Measurements from ENCODE around the gene RNF224.

The RNF224 gene

GRCh38 chr9:137198051-137198901, 29.0 kb upstream of the RNF224 start:
- Histone ChIP-seq H3K4me1 (ENCODE audit: insufficient read depth, low read length) (peaks cover 47% of the 10 kb centered on the region), H2AFZ (ENCODE audit: low read depth, low read length) (no peak overlapping the region), H3K9ac (ENCODE audit: low read depth, low read length) (peak overlapping the region; percentile 45; the same call in 1 of the 2 replicates), H3K9me3 (ENCODE audit: insufficient read depth, low read length, severe bottlenecking) (no peaks in the 10 kb centered on the region), H3K4me3 (ENCODE audit: low read depth in 1 of 2, low read length in 2 of 2) (peak overlapping the region in 1 of 2 experiments; percentile 44; a peak in 1 of 4 replicates), H3K27ac (ENCODE audit: low read length) (no peak overlapping the region), H3K79me2 (ENCODE audit: insufficient read depth, low read length) (peaks cover 27% of the 10 kb centered on the region; the same call in 1 of the 2 replicates), H4K20me1 (ENCODE audit: insufficient read depth, low read length) (peaks cover 25% of the 10 kb centered on the region), H3K4me2 (ENCODE audit: insufficient read depth, low read length) (peak overlapping the region; percentile 97), H3K36me3 (ENCODE audit: insufficient read depth, low read length) (no peaks in the 10 kb centered on the region; the same call in 1 of the 2 replicates), H3K27me3 (ENCODE audit: insufficient read depth, low read length, poor library complexity) (no peaks in the 10 kb centered on the region)
- TF ChIP-seq EZH2 (IDR thresholded peaks at IDR 0.05; ENCODE audit: borderline replicate concordance, low read depth, low read length, severe bottlenecking) (no peak), CTCF (IDR thresholded peaks at IDR 0.05; ENCODE audit: borderline replicate concordance, extremely low read depth, low read length, poor library complexity, severe bottlenecking) (no peak)
- ATAC-seq (ENCODE audit: insufficient read depth, low read depth) (no peak), DNase-seq (no peak)

DNA sequence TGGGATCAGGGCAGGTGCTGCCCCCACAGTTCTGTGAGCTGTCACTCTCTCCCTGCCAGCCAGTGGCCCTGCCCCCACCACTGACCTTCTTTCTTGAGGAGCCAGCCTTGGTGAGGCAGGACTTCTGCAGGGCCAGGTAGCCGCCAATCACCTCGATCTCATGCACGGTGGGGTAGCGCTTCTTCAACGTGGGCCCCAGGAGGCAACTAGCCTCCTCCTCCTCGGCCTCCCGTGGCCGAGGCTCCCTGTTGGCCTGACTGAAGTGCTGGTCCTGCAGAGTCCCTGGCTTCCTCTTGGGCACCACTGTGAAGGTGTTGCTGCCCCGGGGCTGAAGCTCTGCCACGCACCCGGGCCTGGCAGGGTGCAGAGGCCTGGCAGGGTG, 28.4 kb upstream of the RNF224 start:
- H3K79me2 ChIP-seq (ENCODE audit: insufficient read depth, low read length), result peaks cover 32% of the 10 kb centered on the region
- H2AFZ ChIP-seq (ENCODE audit: low read depth, low read length), result no peak overlapping the region
- no peaks in the 10 kb centered on the region for H3K9me3 ChIP-seq (ENCODE audit: insufficient read depth, low read length, severe bottlenecking)
- H3K9ac ChIP-seq (ENCODE audit: low read depth, low read length), result peak overlapping the region; percentile 45; the same call in 1 of the 2 replicates
- peaks cover 30% of the 10 kb centered on the region for H4K20me1 ChIP-seq (ENCODE audit: insufficient read depth, low read length)
- H3K27me3 ChIP-seq (ENCODE audit: insufficient read depth, low read length, poor library complexity), result no peaks in the 10 kb centered on the region
- H3K36me3 ChIP-seq (ENCODE audit: insufficient read depth, low read length), result peaks cover 4% of the 10 kb centered on the region
- H3K4me1 ChIP-seq (ENCODE audit: insufficient read depth, low read length), result peaks cover 53% of the 10 kb centered on the region
- H3K27ac ChIP-seq (ENCODE audit: low read length), result no peak overlapping the region
- ATAC-seq (ENCODE audit: insufficient read depth, low read depth) (no peak), DNase-seq (no peak)
- TF ChIP-seq CTCF (IDR thresholded peaks at IDR 0.05; ENCODE audit: borderline replicate concordance, extremely low read depth, low read length, poor library complexity, severe bottlenecking), result no peak
- no peak for TF ChIP-seq EZH2 (IDR thresholded peaks at IDR 0.05; ENCODE audit: borderline replicate concordance, low read depth, low read length, severe bottlenecking)
- peak overlapping the region in 1 of 2 experiments; percentile 44; a peak in 1 of 4 replicates for H3K4me3 ChIP-seq (ENCODE audit: low read depth in 1 of 2, low read length in 2 of 2)
- peak overlapping the region; percentile 97 for H3K4me2 ChIP-seq (ENCODE audit: insufficient read depth, low read length)

GRCh38 chr9:137199411-137200121, 27.7 kb upstream of the RNF224 start:
- peaks cover 36% of the 10 kb centered on the region for H4K20me1 ChIP-seq (ENCODE audit: insufficient read depth, low read length)
- H2AFZ ChIP-seq (ENCODE audit: low read depth, low read length), result no peak overlapping the region
- H3K79me2 ChIP-seq (ENCODE audit: insufficient read depth, low read length), result peaks cover 39% of the 10 kb centered on the region
- H3K4me2 ChIP-seq (ENCODE audit: insufficient read depth, low read length), result peak overlapping the region; percentile 97
- no peaks in the 10 kb centered on the region for H3K9me3 ChIP-seq (ENCODE audit: insufficient read depth, low read length, severe bottlenecking)
- TF ChIP-seq EZH2 (IDR thresholded peaks at IDR 0.05; ENCODE audit: borderline replicate concordance, low read depth, low read length, severe bottlenecking), result no peak
- TF ChIP-seq CTCF (IDR thresholded peaks at IDR 0.05; ENCODE audit: borderline replicate concordance, extremely low read depth, low read length, poor library complexity, severe bottlenecking), result no peak
- peak overlapping the region in 1 of 2 experiments; percentile 44; a peak in 2 of 4 replicates for H3K4me3 ChIP-seq (ENCODE audit: low read depth in 1 of 2, low read length in 2 of 2)
- DNase-seq (no peak), ATAC-seq (ENCODE audit: insufficient read depth, low read depth) (no peak)
- peaks cover 59% of the 10 kb centered on the region for H3K4me1 ChIP-seq (ENCODE audit: insufficient read depth, low read length)
- H3K27ac ChIP-seq (ENCODE audit: low read length), result no peak overlapping the region
- no peaks in the 10 kb centered on the region for H3K27me3 ChIP-seq (ENCODE audit: insufficient read depth, low read length, poor library complexity)
- H3K36me3 ChIP-seq (ENCODE audit: insufficient read depth, low read length), result peaks cover 10% of the 10 kb centered on the region
- peak overlapping the region; percentile 45 for H3K9ac ChIP-seq (ENCODE audit: low read depth, low read length)

Data from DND-41 (cell line).